Hepatocyte (in vitro differentiated cells): ENCODE data around the gene KRT85. TPM values are rescaled to one million over a fixed set of nuclear protein-coding genes. Genes with fewer than 3 reads are reported as not detected.

ENCODE experiments used
- DNase-seq: peaks from one replicate; pipeline ENCODE4 v3.0.0-alpha.2; 2016; ENCODE audit warnings: low spot score
- H2AFZ ChIP-seq: fragments of 200-600 bp; sonication (generic); 2 replicates; pipeline ENCODE4 v1.6.0; 2016; ENCODE audit warnings: antibody characterized with exemption, mild to moderate bottlenecking
- H3K27ac ChIP-seq: fragments of 200-600 bp; sonication (generic); 2 replicates; pipeline ENCODE4 v1.5.1; 2016; ENCODE audit warnings: mild to moderate bottlenecking
- H3K27me3 ChIP-seq: fragments of 200-600 bp; sonication (generic); 2 replicates; pipeline ENCODE4 v1.6.1; 2016
- H3K36me3 ChIP-seq: fragments of 200-600 bp; sonication (generic); replicated peaks from 2 replicates; pipeline ENCODE4 v1.5.1; 2016; ENCODE audit warnings: low read depth; ENCODE audit not compliant: insufficient read depth
- H3K4me1 ChIP-seq: fragments of 200-600 bp; sonication (generic); 2 replicates; pipeline ENCODE4 v1.5.1; 2016; ENCODE audit warnings: mild to moderate bottlenecking, moderate library complexity; ENCODE audit not compliant: insufficient read depth
- H3K4me2 ChIP-seq: fragments of 200-600 bp; sonication (generic); 2 replicates; pipeline ENCODE4 v1.6.0; 2016
- H3K4me3 ChIP-seq: fragments of 200-600 bp; sonication (generic); 2 replicates; pipeline ENCODE4 v1.5.1; 2016; ENCODE audit warnings: mild to moderate bottlenecking
- H3K79me2 ChIP-seq: fragments of 200-600 bp; sonication (generic); 2 replicates; pipeline ENCODE4 v1.6.0; 2017; ENCODE audit warnings: mild to moderate bottlenecking
- H3K9me2 ChIP-seq: fragments of 200-600 bp; sonication (generic); replicated peaks from 2 replicates; pipeline ENCODE4 v1.6.0; 2017; ENCODE audit warnings: mild to moderate bottlenecking; ENCODE audit not compliant: insufficient read depth
- H3K9me3 ChIP-seq: fragments of 200-600 bp; sonication (generic); 2 replicates; pipeline ENCODE4 v1.5.1; 2016; ENCODE audit warnings: low read depth, mild to moderate bottlenecking
- H4K20me1 ChIP-seq: fragments of 200-600 bp; sonication (generic); 2 replicates; pipeline ENCODE4 v1.6.0; 2016; ENCODE audit warnings: mild to moderate bottlenecking; ENCODE audit not compliant: insufficient read depth, poor library complexity, severe bottlenecking
- CTCF ChIP-seq: fragments of 200-600 bp; sonication (generic); IDR thresholded peaks from 2 replicates; pipeline ENCODE4 v1.5.1; 2016; ENCODE audit warnings: antibody characterized with exemption, mild to moderate bottlenecking; ENCODE audit not compliant: poor library complexity
- EZH2 ChIP-seq: fragments of 200-600 bp; sonication (generic); IDR thresholded peaks from 2 replicates; pipeline ENCODE4 v1.6.1; 2016; ENCODE audit warnings: antibody characterized with exemption, mild to moderate bottlenecking, borderline replicate concordance
- EZH2phosphoT487 ChIP-seq: fragments of 200-600 bp; sonication (generic); IDR thresholded peaks from one replicate; pipeline ENCODE4 v1.6.1; 2018; ENCODE audit warnings: antibody characterized with exemption, mild to moderate bottlenecking, low read depth, moderate library complexity; ENCODE audit not compliant: unreplicated experiment, severe bottlenecking
- WGBS: methylation state at CpG from one replicate; pipeline ENCODE4 v1.1.6; 2016; ENCODE audit warnings: low lambda C conversion rate; ENCODE audit errors: missing lambda C conversion rate; 5-methylcytosine and 5-hydroxymethylcytosine counted together
- polyA plus RNA-seq: library from polyadenylated mRNA; unstranded; fragments of >200 nt; fragmentation: Nextera tagmentation; extraction: Ambion mirVana; gene quantifications from 2 replicates; pipeline ENCODE4 v1.2.1, GENCODE V29; 2016
- total RNA-seq: library from RNA; depleted of rRNA; stranded (reverse); fragments of >200 nt; gene quantifications from 2 replicates; pipeline ENCODE4 v1.2.3, GENCODE V29; 2014

Gene KRT85
- total and polyA plus RNA-seq, 2 experiments from 2014 or later: not detected

DNA sequence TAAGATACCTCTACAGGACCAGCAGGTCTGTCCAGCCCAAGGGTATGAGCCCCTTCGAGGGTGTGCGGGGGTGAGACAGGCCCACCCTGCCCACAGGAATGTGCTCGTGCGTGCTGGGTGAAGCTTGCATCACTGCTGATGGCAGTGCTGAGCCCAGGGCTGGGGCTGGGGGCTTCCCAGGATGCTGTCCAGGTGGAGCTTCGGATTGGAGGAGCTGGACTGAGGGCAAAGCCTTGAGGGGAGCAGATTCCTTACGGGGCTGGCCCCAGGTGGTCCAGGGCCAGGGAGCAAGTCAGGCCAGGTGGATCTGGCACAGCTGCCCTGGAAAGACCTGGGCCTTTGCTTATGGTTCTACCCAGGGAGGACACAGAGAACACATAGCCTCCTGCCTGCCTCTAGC, 2.5 kb upstream of the KRT85 start:
- no peak overlapping the region for H2AFZ ChIP-seq
- TF ChIP-seq EZH2: no peak
- no peak for TF ChIP-seq CTCF
- TF ChIP-seq EZH2phosphoT487: no peak
- no peaks in the 10 kb centered on the region for H3K9me2 ChIP-seq
- no peaks in the 10 kb centered on the region for H4K20me1 ChIP-seq
- WGBS: 87% methylated on average over 6 of the region's 6 CpGs
- DNase-seq: no peak
- H3K4me1 ChIP-seq: peaks cover 3% of the 10 kb centered on the region
- H3K9me3 ChIP-seq: no peaks in the 10 kb centered on the region
- H3K4me3 ChIP-seq: no peak overlapping the region
- no peaks in the 10 kb centered on the region for H3K36me3 ChIP-seq
- H3K4me2 ChIP-seq: no peak overlapping the region
- peaks cover 3% of the 10 kb centered on the region for H3K27me3 ChIP-seq
- no peaks in the 10 kb centered on the region for H3K79me2 ChIP-seq
- no peak overlapping the region for H3K27ac ChIP-seq

GRCh38 chr12:52369211-52369610, 1.9 kb upstream of the KRT85 start:
- Histone ChIP-seq H3K27ac (no peak overlapping the region), H2AFZ (no peak overlapping the region), H4K20me1 (no peaks in the 10 kb centered on the region), H3K4me3 (no peak overlapping the region), H3K9me3 (no peaks in the 10 kb centered on the region), H3K4me1 (peaks cover 3% of the 10 kb centered on the region), H3K9me2 (no peaks in the 10 kb centered on the region), H3K4me2 (no peak overlapping the region), H3K36me3 (no peaks in the 10 kb centered on the region), H3K79me2 (no peaks in the 10 kb centered on the region), H3K27me3 (peaks cover 3% of the 10 kb centered on the region)
- TF ChIP-seq EZH2phosphoT487 (no peak), CTCF (no peak), EZH2 (no peak)
- DNase-seq: no peak
- WGBS: 60% methylated on average over 3 of the region's 3 CpGs

DNA sequence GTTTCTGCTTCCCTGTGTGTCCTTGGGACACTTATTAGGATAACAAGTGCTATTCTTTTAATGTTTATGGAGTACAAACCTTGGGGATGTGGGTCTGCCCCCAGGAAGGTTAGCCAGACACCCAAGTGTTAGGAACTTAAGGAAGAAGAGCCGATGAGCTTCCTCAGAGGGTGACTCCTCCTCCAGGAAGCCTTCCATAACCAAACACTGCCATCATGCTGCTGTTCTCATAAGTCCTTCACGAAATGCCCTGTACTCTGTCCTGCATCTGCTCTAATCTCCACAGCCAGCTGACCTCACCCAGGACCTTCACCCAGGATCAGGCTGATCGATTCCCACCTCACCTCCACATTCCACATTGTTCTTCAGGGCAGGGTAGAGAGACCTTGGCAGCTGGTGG, 1.2 kb upstream of the KRT85 start:
- Histone ChIP-seq H3K79me2 (no peaks in the 10 kb centered on the region), H3K9me2 (no peaks in the 10 kb centered on the region), H3K4me2 (no peak overlapping the region), H4K20me1 (no peaks in the 10 kb centered on the region), H3K4me1 (peaks cover 3% of the 10 kb centered on the region), H3K27ac (no peak overlapping the region), H3K9me3 (no peaks in the 10 kb centered on the region), H3K36me3 (no peaks in the 10 kb centered on the region), H3K4me3 (no peak overlapping the region), H3K27me3 (peaks cover 3% of the 10 kb centered on the region), H2AFZ (no peak overlapping the region)
- TF ChIP-seq CTCF: no peak
- TF ChIP-seq EZH2phosphoT487: no peak
- no peak for TF ChIP-seq EZH2
- WGBS: 59% methylated on average over 3 of the region's 3 CpGs
- no peak for DNase-seq

DNA sequence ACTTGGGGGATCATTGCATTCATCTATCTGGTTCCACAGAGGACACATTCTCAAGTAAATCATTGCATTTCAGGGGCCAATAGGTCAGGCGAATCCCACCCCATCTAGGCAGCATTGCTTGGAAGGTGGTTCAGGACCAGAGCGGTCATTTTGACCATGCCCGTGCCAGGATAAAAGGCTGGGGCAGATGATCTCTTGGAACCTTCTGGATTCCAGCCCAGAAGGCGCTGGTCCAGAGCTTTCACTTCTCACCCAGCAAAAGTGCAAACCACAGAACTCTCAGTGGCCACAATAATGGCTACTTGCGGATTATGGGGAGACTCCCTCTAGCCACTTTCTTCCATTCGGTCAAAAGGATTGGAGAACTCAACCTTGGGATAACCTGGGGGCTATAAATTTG, 595 bp upstream of the KRT85 start:
- Histone ChIP-seq H3K79me2 (no peaks in the 10 kb centered on the region), H3K4me1 (peaks cover 3% of the 10 kb centered on the region), H4K20me1 (no peaks in the 10 kb centered on the region), H3K9me2 (no peaks in the 10 kb centered on the region), H3K9me3 (no peaks in the 10 kb centered on the region), H3K4me3 (no peak overlapping the region), H3K27ac (no peak overlapping the region), H3K27me3 (peaks cover 3% of the 10 kb centered on the region), H3K4me2 (no peak overlapping the region), H2AFZ (no peak overlapping the region), H3K36me3 (no peaks in the 10 kb centered on the region)
- DNase-seq: no peak
- WGBS: 93% methylated on average over 6 of the region's 6 CpGs
- TF ChIP-seq EZH2phosphoT487 (no peak), EZH2 (no peak), CTCF (no peak)
